Heart right ventricle (tissue), 16 donors: ENCODE measurements around the gene DGKI. TPM values are rescaled to one million over a fixed set of nuclear protein-coding genes. Genes with fewer than 3 reads are reported as not detected.
A peak's percentile ranks its signal among the peaks of the same experiment; 100 is the strongest.

Experiments
- ATAC-seq, 8 donors: fragments of 200-7000 bp; cut with Tn5 transposase; one replicate each; pipeline ENCODE4 v1.9.1; 2020; ENCODE audit warnings: mild to moderate bottlenecking in 8 of 8, moderate library complexity in 8 of 8, moderate number of reproducible peaks in 1 of 8
- DNase-seq, 2 donors: peaks; one replicate each; pipeline ENCODE4 v3.0.0-alpha.2; 2020
- H3K27ac ChIP-seq, 10 donors: fragments of 200-600 bp; sonication (generic) in 2 of 10; one replicate each; pipeline versions ENCODE4 v1.5.0 to v1.8.0; 2020 to 2022; ENCODE audit warnings: mild to moderate bottlenecking in 3 of 10
- H3K27me3 ChIP-seq, 7 donors: fragments of 200-600 bp; one replicate each; pipeline ENCODE4 v1.8.0; 2021 to 2022; ENCODE audit warnings: mild to moderate bottlenecking in 2 of 7
- H3K36me3 ChIP-seq, 9 donors: fragments of 200-600 bp; sonication (generic) in 1 of 9; one replicate each; pipeline versions ENCODE4 v1.5.0 to v1.8.0; 2020 to 2022; ENCODE audit warnings: mild to moderate bottlenecking in 2 of 9
- H3K4me1 ChIP-seq, 9 donors: fragments of 200-600 bp; sonication (generic) in 1 of 9; one replicate each; pipeline versions ENCODE4 v1.5.0 to v1.8.0; 2020 to 2022; ENCODE audit warnings: mild to moderate bottlenecking in 4 of 9
- H3K4me3 ChIP-seq, 10 donors: fragments of 200-600 bp; sonication (generic) in 2 of 10; one replicate each; pipeline versions ENCODE4 v1.5.0 to v1.8.0; 2020 to 2022; ENCODE audit warnings: mild to moderate bottlenecking in 7 of 10, moderate library complexity in 2 of 10
- H3K9me3 ChIP-seq, 11 donors: fragments of 200-600 bp in 10 of 11; sonication (generic) in 2 of 11; one replicate each; pipeline versions ENCODE4 v1.5.0 to v1.8.0; 2013 to 2022; ENCODE audit warnings: mild to moderate bottlenecking in 2 of 11, control low read depth in 1 of 11, moderate library complexity in 1 of 11
- WGBS, 2 donors: extraction: QIAGEN DNeasy Blood & Tissue Kit; methylation state at CpG; one replicate each; pipeline ENCODE4 v1.1.7; 2013; ENCODE audit warnings: inconsistent platforms in 1 of 2; 5-methylcytosine and 5-hydroxymethylcytosine counted together
- intact Hi-C, 10 donors: fragments of 100-400 bp; cut with DNase I; formaldehyde crosslinking; loops; one replicate each; pipeline versions ENCODE4 v1.11.1 to v1.14.2; 2022
- polyA plus RNA-seq, 2 donors: library from polyadenylated mRNA; stranded (reverse); fragments of 200-250 nt; gene quantifications; one replicate each; pipeline ENCODE4 v1.2.3, GENCODE V29; 2013
- total RNA-seq, 10 donors: library from RNA; stranded (reverse); fragmentation: NEBNext Ultra II Directional in 3 of 10; extraction: Animal tissue kit (Norgen Biotek cat#: 25700) in 3 of 10; gene quantifications; one replicate each; pipeline versions ENCODE4 v1.2.1 to v1.2.4, GENCODE V29; 2021 to 2023
- TF ChIP-seq, protein P1 (sequence below), 9 donors: fragments of 200-600 bp; sonication (generic) in 2 of 9; IDR thresholded peaks; one replicate each; pipeline versions ENCODE4 v1.5.0 to v1.8.0; 2021 to 2022; ENCODE audit warnings: antibody characterized with exemption in 9 of 9, mild to moderate bottlenecking in 5 of 9, moderate library complexity in 1 of 9
- donor health status: Arrhythmogenic right ventricular cardiomyopathy.
- donor health status: ischemic (EF 13 %, LVEDD 7.1; RV severe dilation, severe dysfunction).
- donor health status: healthy with polysubstance abuse.
- donor health status: DM: no; HTN: yes; CAD: no.
- donor health status: DM: no; HTN: no; CAD: no.
- donor health status: ischemic (EF 25% LVEDD 6.9; RV normal size, moderate dysfunction).
- donor health status: ischemic (EF 25% LVEDD 5.7; RV mildly dilated, moderate dysfunction).
- donor health status: healthy.
- donor health status: DM: yes; HTN: yes; CAD: no.
- donor health status: Ischemic cardiomyopathy.
- donor health status: ischemic (EF 35%, LVEDD 5.7; RV mildly dilated, moderate dysfunction).
- donor health status: nonischemic (EF 11% LVEDD 7.7; RV severe dilation, severe dysfunction).
- donor health status: DM: yes; HTN: yes; CAD: no.
- donor health status: PGD.
- donor health status: ischemic (EF 29% LVEDD 5.4; RV normal size, mild dysfunction).
- donor health status: nonischemic (EF 23%, LVEDD 6.1; RV moderate dilation, normal function).

Gene DGKI
- total and polyA plus RNA-seq, 12 donors, result 0.16 to 2.6 (median 1.2) TPM

GRCh38 chr7:137881607-137882260 is 35.0 kb upstream of the DGKI start:
- Histone ChIP-seq H3K4me3 (no peak overlapping the region), H3K27ac (peak overlapping the region in 2 of 10 donors; percentile 18 to 32), H3K9me3 (peaks cover 0 to 15% (median 0%) of the 10 kb centered on the region in 11 donors), H3K27me3 (no peaks in the 10 kb centered on the region), H3K36me3 (peaks cover 0 to 96% (median 61%) of the 10 kb centered on the region in 9 donors), H3K4me1 (peaks cover 0 to 43% (median 20%) of the 10 kb centered on the region in 9 donors)
- WGBS, 2 donors, result 98% methylated on average over 8 of the region's 8 CpGs
- DNase-seq (no peak), ATAC-seq (no peak)
- TF ChIP-seq, protein P1, sequence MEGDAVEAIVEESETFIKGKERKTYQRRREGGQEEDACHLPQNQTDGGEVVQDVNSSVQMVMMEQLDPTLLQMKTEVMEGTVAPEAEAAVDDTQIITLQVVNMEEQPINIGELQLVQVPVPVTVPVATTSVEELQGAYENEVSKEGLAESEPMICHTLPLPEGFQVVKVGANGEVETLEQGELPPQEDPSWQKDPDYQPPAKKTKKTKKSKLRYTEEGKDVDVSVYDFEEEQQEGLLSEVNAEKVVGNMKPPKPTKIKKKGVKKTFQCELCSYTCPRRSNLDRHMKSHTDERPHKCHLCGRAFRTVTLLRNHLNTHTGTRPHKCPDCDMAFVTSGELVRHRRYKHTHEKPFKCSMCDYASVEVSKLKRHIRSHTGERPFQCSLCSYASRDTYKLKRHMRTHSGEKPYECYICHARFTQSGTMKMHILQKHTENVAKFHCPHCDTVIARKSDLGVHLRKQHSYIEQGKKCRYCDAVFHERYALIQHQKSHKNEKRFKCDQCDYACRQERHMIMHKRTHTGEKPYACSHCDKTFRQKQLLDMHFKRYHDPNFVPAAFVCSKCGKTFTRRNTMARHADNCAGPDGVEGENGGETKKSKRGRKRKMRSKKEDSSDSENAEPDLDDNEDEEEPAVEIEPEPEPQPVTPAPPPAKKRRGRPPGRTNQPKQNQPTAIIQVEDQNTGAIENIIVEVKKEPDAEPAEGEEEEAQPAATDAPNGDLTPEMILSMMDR (IDR thresholded peaks at IDR 0.05), result no peak
- intact Hi-C loops, result loop anchor here in 1 of 10 donors (10.0 kb wide), 1 partner anchor 67 kb away; no protein-coding TSS in a partner anchor

- H3K36me3 ChIP-seq, result peaks cover 0 to 97% (median 61%) of the 10 kb centered on the region in 9 donors
- intact Hi-C loops, result loop anchor here in 1 of 10 donors (10.0 kb wide), 1 partner anchor 66 kb away; no protein-coding TSS in a partner anchor
- H3K4me3 ChIP-seq, result no peak overlapping the region
- peaks cover 0 to 45% (median 21%) of the 10 kb centered on the region in 9 donors for H3K4me1 ChIP-seq
- DNase-seq (no peak), ATAC-seq (no peak)
- TF ChIP-seq, protein P1 (IDR thresholded peaks at IDR 0.05), result no peak
- peak overlapping the region in 4 of 10 donors; percentile 61 to 72 (median 65) for H3K27ac ChIP-seq
- H3K27me3 ChIP-seq, result no peaks in the 10 kb centered on the region
- WGBS, 2 donors, result 84 to 86% methylated on average over 5 of the region's 5 CpGs
- peaks cover 0 to 15% (median 0%) of the 10 kb centered on the region in 11 donors for H3K9me3 ChIP-seq
These were observed 33.7 kb upstream of the DGKI start for GRCh38 chr7:137880432-137880831.

DNA sequence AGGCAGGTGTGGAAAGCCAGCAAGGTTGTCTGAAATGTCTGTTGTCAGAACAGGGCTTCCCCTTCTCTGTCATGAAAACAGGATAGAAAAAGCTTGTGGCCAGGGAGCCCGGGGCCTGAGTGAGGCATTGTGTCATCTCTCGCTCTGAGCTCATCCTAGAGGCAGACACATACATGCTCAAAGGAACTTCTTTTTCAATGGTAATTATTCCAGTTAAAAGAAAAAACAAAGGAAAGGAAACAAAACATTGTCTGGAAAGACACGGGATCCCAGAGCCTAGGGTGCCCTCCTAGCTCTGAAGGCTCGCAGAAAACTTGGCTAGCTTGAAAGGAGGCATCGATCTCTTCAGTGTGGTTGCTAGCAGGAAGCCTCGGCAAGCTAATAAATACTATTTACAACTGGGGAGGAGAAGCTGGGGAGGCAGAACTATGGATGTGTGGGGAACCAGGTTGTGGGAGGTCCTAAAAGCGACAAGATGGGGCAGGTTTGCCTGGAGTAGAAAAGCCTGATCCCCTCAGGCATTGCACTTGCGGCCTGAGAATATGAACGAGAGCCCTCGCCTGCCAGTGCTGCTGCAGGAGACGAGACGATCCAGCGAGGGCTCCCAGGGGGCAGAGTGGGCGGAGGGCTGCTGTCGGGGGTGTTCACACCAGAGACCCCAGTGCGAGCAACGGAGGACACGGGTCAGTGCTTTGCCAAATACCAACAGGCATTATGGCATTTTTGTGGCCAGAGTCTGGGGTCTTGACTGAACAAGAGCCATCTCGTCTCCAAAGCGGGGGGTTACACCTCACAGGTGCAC is 32.8 kb upstream of the DGKI start:
- DNase-seq (no peak), ATAC-seq (no peak)
- intact Hi-C loops, result loop anchor here in 1 of 10 donors (10.0 kb wide), 1 partner anchor 65 kb away; no protein-coding TSS in a partner anchor
- no peak overlapping the region for H3K4me3 ChIP-seq
- TF ChIP-seq, protein P1 (IDR thresholded peaks at IDR 0.05), result no peak
- H3K27ac ChIP-seq, result peak overlapping the region in 8 of 10 donors; percentile 17 to 72 (median 55)
- no peaks in the 10 kb centered on the region for H3K27me3 ChIP-seq
- H3K4me1 ChIP-seq, result peaks cover 0 to 54% (median 30%) of the 10 kb centered on the region in 9 donors
- 86 to 90% methylated on average over 20 of the region's 20 CpGs for WGBS, 2 donors
- H3K36me3 ChIP-seq, result peaks cover 0 to 97% (median 53%) of the 10 kb centered on the region in 9 donors
- peaks cover 0 to 15% (median 0%) of the 10 kb centered on the region in 11 donors for H3K9me3 ChIP-seq

DNA sequence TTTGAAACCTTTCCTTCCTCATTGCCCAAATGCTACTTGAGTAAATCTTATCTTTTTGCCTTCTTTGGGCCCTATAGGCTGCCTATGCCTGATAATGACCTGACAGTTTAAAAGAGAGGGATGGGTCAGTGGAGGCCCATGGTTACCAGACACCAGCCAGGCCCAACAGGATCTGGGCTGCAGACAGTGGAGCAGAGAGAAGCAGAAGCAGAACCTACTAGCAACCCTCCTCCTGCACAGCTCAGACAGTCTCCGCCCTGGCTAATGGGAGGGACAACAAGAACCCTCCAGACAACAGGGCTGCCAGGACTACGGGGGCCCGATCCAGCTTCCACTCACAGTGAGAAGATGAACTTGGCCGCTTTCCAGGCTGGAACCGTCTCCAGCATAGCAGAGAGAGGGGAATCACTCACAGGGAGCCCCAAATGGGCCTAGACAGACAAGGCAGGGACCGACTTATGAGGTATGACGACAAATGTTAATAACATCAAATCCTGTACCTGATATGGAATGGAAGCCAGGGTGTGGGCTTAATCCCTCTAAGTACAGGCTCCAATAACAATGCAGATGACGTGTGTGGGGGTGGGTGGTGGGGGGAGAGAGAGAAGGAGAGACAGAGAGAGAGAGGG is 31.7 kb upstream of the DGKI start:
- peak; percentile 60 to 76 for DNase-seq
- Histone ChIP-seq H3K9me3 (peaks cover 0 to 15% (median 0%) of the 10 kb centered on the region in 11 donors), H3K27me3 (no peaks in the 10 kb centered on the region), H3K36me3 (peaks cover 0 to 97% (median 44%) of the 10 kb centered on the region in 9 donors), H3K4me1 (peaks cover 0 to 64% (median 38%) of the 10 kb centered on the region in 9 donors), H3K27ac (peak overlapping the region in 8 of 10 donors; percentile 4 to 72 (median 60)), H3K4me3 (no peak overlapping the region)
- ATAC-seq, result peak; percentile 36 to 88 (median 72)
- TF ChIP-seq, protein P1 (IDR thresholded peaks at IDR 0.05), result no peak
- intact Hi-C loops, result no loop called here
- WGBS, 2 donors, result 51 to 80% methylated on average over 8 of the region's 8 CpGs
